NCI-H460 (cell line): ENCODE measurements around the gene SCAF1. TPM values are rescaled to one million over a fixed set of nuclear protein-coding genes. Genes with fewer than 3 reads are reported as not detected.

Experiments
- DNase-seq: peaks from one replicate; pipeline ENCODE4 v3.0.0-alpha.2; 2016; ENCODE audit warnings: low read depth; ENCODE audit errors: extremely low read depth
- small RNA-seq, 2 experiments: library from RNA; depleted of rRNA; stranded (forward); fragments of <200 nt; gene quantifications; one replicate each; pipeline ENCODE3, GENCODE V24; 2014
- total RNA-seq: library from RNA; depleted of rRNA; stranded (reverse); fragments of >200 nt; shearing (Covaris generic); gene quantifications from 2 replicates; pipeline ENCODE4 v1.2.3, GENCODE V29; 2014; rRNA removed

Gene SCAF1
- total RNA-seq, 1 experiment from 2014 or later, result 8.3 TPM

- no peak for DNase-seq
Measured at GRCh38 chr19:49701271-49701786, 59.3 kb downstream of the SCAF1 start.

- no peak for DNase-seq
Measured at GRCh38 chr19:49704888-49705642, 63.1 kb downstream of the SCAF1 start.

GRCh38 chr19:49705919-49706318, 63.9 kb downstream of the SCAF1 start:
- no peak for DNase-seq

Small RNA genes within 50 kb of the gene (small RNA-seq; reads per million reads assigned to genes)
- 0 to 0.23 reads per million in 2 experiments for gene MIR5088

Other genes with a start within 250 kb of the SCAF1 start
- gene PTH2, start 218.8 kb upstream of the SCAF1 start, total RNA-seq, result not detected in 2 replicates
- gene GFY, start 216.8 kb upstream of the SCAF1 start, total RNA-seq, result not detected in 2 replicates
- gene SLC17A7, start 200.7 kb upstream of the SCAF1 start, total RNA-seq, result 0.17 TPM in 1 of 2 replicates, not detected in the other
- 48.5 and 69.4 TPM in 2 replicates for gene PIH1D1, start 190.4 kb upstream of the SCAF1 start, total RNA-seq
- gene ALDH16A1, start 189.0 kb upstream of the SCAF1 start, total RNA-seq, result 24.7 and 32.4 TPM in 2 replicates
- gene FLT3LG, start 168.0 kb upstream of the SCAF1 start, total RNA-seq, result 0.12 and 0.35 TPM in 2 replicates
- gene RPL13A, start 154.6 kb upstream of the SCAF1 start, total RNA-seq, result 3,401 and 3,992 TPM in 2 replicates
- gene RPS11, start 145.8 kb upstream of the SCAF1 start, total RNA-seq, result 2,280 and 2,727 TPM in 2 replicates
- gene FCGRT, start 129.5 kb upstream of the SCAF1 start, total RNA-seq, result 0.77 TPM in 1 of 2 replicates, not detected in the other
- gene RCN3, start 114.2 kb upstream of the SCAF1 start, total RNA-seq, result 3.1 and 5.6 TPM in 2 replicates
- gene NOSIP, start 61.7 kb upstream of the SCAF1 start, total RNA-seq, result 21.8 and 31.8 TPM in 2 replicates
- gene PRRG2, start 60.9 kb upstream of the SCAF1 start, total RNA-seq, result 0.14 TPM in 1 of 2 replicates, not detected in the other
- gene PRR12, start 51.0 kb upstream of the SCAF1 start, total RNA-seq, result 2.1 and 3.0 TPM in 2 replicates
- gene RRAS, start 2.1 kb upstream of the SCAF1 start, total RNA-seq, result 17.2 and 19.6 TPM in 2 replicates
- gene IRF3, start 23.6 kb downstream of the SCAF1 start, total RNA-seq, result 36.5 and 38.0 TPM in 2 replicates
- gene BCL2L12, start 23.7 kb downstream of the SCAF1 start, total RNA-seq, result 16.4 and 17.5 TPM in 2 replicates
- gene PRMT1, start 35.1 kb downstream of the SCAF1 start, total RNA-seq, result 228 and 254 TPM in 2 replicates
- gene ADM5, start 47.4 kb downstream of the SCAF1 start, total RNA-seq, result 3.1 and 3.2 TPM in 2 replicates
- 1.7 and 2.2 TPM in 2 replicates for gene CPT1C, start 48.9 kb downstream of the SCAF1 start, total RNA-seq
- not detected in 2 replicates for gene TSKS, start 121.1 kb downstream of the SCAF1 start, total RNA-seq
- 25.6 and 29.1 TPM in 2 replicates for gene AP2A1, start 124.8 kb downstream of the SCAF1 start, total RNA-seq
- gene FUZ, start 171.1 kb downstream of the SCAF1 start, total RNA-seq, result 0.14 and 1.0 TPM in 2 replicates
- 12.5 and 13.4 TPM in 2 replicates for gene MED25, start 176.1 kb downstream of the SCAF1 start, total RNA-seq
- gene PTOV1, start 208.9 kb downstream of the SCAF1 start, total RNA-seq, result 24.9 and 25.8 TPM in 2 replicates
- 22.3 and 31.4 TPM in 2 replicates for gene PNKP, start 225.4 kb downstream of the SCAF1 start, total RNA-seq
- gene AKT1S1, start 235.1 kb downstream of the SCAF1 start, total RNA-seq, result 16.2 and 17.0 TPM in 2 replicates
- 6.9 and 9.5 TPM in 2 replicates for gene TBC1D17, start 235.5 kb downstream of the SCAF1 start, total RNA-seq